WTC11 (cell line): ENCODE measurements around the gene PPP2R3A. TPM values are rescaled to one million over a fixed set of nuclear protein-coding genes. Genes with fewer than 3 reads are reported as not detected.

Experiments
- ATAC-seq: fragments of 200-7000 bp; cut with Tn5 transposase; 2 replicates; pipeline ENCODE4 v1.10.0; 2021; ENCODE audit warnings: mild to moderate bottlenecking, moderate library complexity
- CTCF ChIA-PET: fragments of 300-600 bp; sonication (Branson Sonifier 250); formaldehyde crosslinking; loops from one replicate; lab custom pipeline; 2021; ENCODE audit warnings: antibody characterized with exemption; lab: Charles Lee
- POLR2A ChIA-PET: fragments of 350-600 bp; sonication (Branson Sonifier 250); formaldehyde crosslinking; loops from one replicate; lab custom pipeline; 2021; ENCODE audit warnings: antibody characterized with exemption; lab: Charles Lee
- DNase-seq: peaks from one replicate; pipeline ENCODE4 v3.0.0; 2021; ENCODE audit warnings: low spot score
- H3K27ac Mint-ChIP-seq: 2 replicates; pipeline ENCODE4 v1.8.0; 2021; ENCODE audit warnings: mixed read lengths
- H3K27me3 Mint-ChIP-seq: 2 replicates; pipeline ENCODE4 v1.8.0; 2021; ENCODE audit warnings: low read depth, mild to moderate bottlenecking, moderate library complexity, mixed read lengths
- H3K36me3 Mint-ChIP-seq: 2 replicates; pipeline ENCODE4 v1.8.0; 2021; ENCODE audit warnings: mixed read lengths
- H3K4me1 Mint-ChIP-seq: 2 replicates; pipeline ENCODE4 v1.8.0; 2022; ENCODE audit warnings: mixed read lengths
- H3K4me3 Mint-ChIP-seq: 2 replicates; pipeline ENCODE4 v1.8.0; 2021; ENCODE audit warnings: mild to moderate bottlenecking, moderate library complexity, mixed read lengths
- H3K9me3 Mint-ChIP-seq: 2 replicates; pipeline ENCODE4 v1.8.0; 2021; ENCODE audit warnings: mixed read lengths
- ATF2 ChIP-seq: sonication (generic); formaldehyde crosslinking; IDR thresholded peaks from 2 replicates; pipeline ENCODE4 v1.8.1; 2022; ENCODE audit warnings: low read depth, missing genetic modification reagents, borderline replicate concordance
- CDX4 ChIP-seq: fragments of 250-450 bp; sonication (Bioruptor Pico); IDR thresholded peaks from 2 replicates; pipeline ENCODE4 v1.9.0; 2021; ENCODE audit warnings: moderate library complexity, mild to moderate bottlenecking, inconsistent platforms, borderline replicate concordance
- CREM ChIP-seq: sonication (generic); formaldehyde crosslinking; IDR thresholded peaks from 2 replicates; pipeline ENCODE4 v1.8.1; 2022; ENCODE audit warnings: mild to moderate bottlenecking, missing genetic modification reagents, moderate library complexity
- EMX1 ChIP-seq: fragments of 250-450 bp; sonication (Bioruptor Pico); IDR thresholded peaks from 2 replicates; pipeline ENCODE4 v1.8.0; 2021; ENCODE audit warnings: mild to moderate bottlenecking
- FOXJ3 ChIP-seq: sonication (generic); formaldehyde crosslinking; IDR thresholded peaks from 2 replicates; pipeline ENCODE4 v1.9.0; 2021; ENCODE audit warnings: missing genetic modification reagents, mild to moderate bottlenecking, borderline replicate concordance
- FOXP1 ChIP-seq: sonication (generic); formaldehyde crosslinking; IDR thresholded peaks from 2 replicates; pipeline ENCODE4 v1.8.0; 2022; ENCODE audit warnings: missing genetic modification reagents, mild to moderate bottlenecking, moderate library complexity, borderline replicate concordance
- FOXP4 ChIP-seq: sonication (generic); formaldehyde crosslinking; IDR thresholded peaks from 2 replicates; pipeline ENCODE4 v1.8.0; 2022; ENCODE audit warnings: mild to moderate bottlenecking, missing genetic modification reagents
- HMGXB4 ChIP-seq: sonication (generic); formaldehyde crosslinking; IDR thresholded peaks from 2 replicates; pipeline ENCODE4 v1.8.1; 2023; ENCODE audit warnings: mild to moderate bottlenecking, moderate library complexity, missing genetic modification reagents
- IRF1 ChIP-seq: sonication (generic); formaldehyde crosslinking; IDR thresholded peaks from 2 replicates; pipeline ENCODE4 v1.8.0; 2023; ENCODE audit warnings: missing genetic modification reagents
- IRF2 ChIP-seq: sonication (generic); formaldehyde crosslinking; IDR thresholded peaks from 2 replicates; pipeline ENCODE4 v1.8.0; 2022; ENCODE audit warnings: low read depth, missing genetic modification reagents, borderline replicate concordance
- JUN ChIP-seq: sonication (generic); formaldehyde crosslinking; IDR thresholded peaks from 2 replicates; pipeline ENCODE4 v1.8.0; 2023; ENCODE audit warnings: mild to moderate bottlenecking, missing genetic modification reagents
- MLX ChIP-seq: sonication (generic); formaldehyde crosslinking; IDR thresholded peaks from 2 replicates; pipeline ENCODE4 v1.8.1; 2023; ENCODE audit warnings: mild to moderate bottlenecking, missing genetic modification reagents, moderate library complexity
- NFATC4 ChIP-seq: fragments of 250-450 bp; sonication (Bioruptor Pico); IDR thresholded peaks from 2 replicates; pipeline ENCODE4 v1.9.0; 2021; ENCODE audit warnings: mild to moderate bottlenecking
- NFE2L1 ChIP-seq: sonication (generic); formaldehyde crosslinking; IDR thresholded peaks from 2 replicates; pipeline ENCODE4 v1.8.1; 2023; ENCODE audit warnings: missing genetic modification reagents
- NR2C2 ChIP-seq: sonication (generic); formaldehyde crosslinking; IDR thresholded peaks from 2 replicates; pipeline ENCODE4 v1.8.0; 2022; ENCODE audit warnings: mild to moderate bottlenecking, missing genetic modification reagents
- SP1 ChIP-seq: sonication (generic); formaldehyde crosslinking; conservative IDR thresholded peaks from 2 replicates; pipeline ENCODE4 v1.8.1; 2022; ENCODE audit warnings: missing genetic modification reagents
- USF2 ChIP-seq: sonication (generic); formaldehyde crosslinking; IDR thresholded peaks from 2 replicates; pipeline ENCODE4 v1.8.1; 2023; ENCODE audit warnings: mild to moderate bottlenecking, missing genetic modification reagents, moderate library complexity
- ZBTB21 ChIP-seq: sonication (generic); formaldehyde crosslinking; IDR thresholded peaks from 2 replicates; pipeline ENCODE4 v1.8.1; 2023; ENCODE audit warnings: mild to moderate bottlenecking, missing genetic modification reagents, borderline replicate concordance
- ZNF219 ChIP-seq: sonication (generic); formaldehyde crosslinking; IDR thresholded peaks from 2 replicates; pipeline ENCODE4 v1.8.0; 2023; ENCODE audit warnings: missing genetic modification reagents, mild to moderate bottlenecking, borderline replicate concordance
- total RNA-seq: library from RNA; stranded (reverse); gene quantifications from 3 replicates; pipeline ENCODE4 v1.2.3, GENCODE V29; 2021
- TF ChIP-seq, protein P1 (sequence below): sonication (generic); formaldehyde crosslinking; IDR thresholded peaks from 2 replicates; pipeline ENCODE4 v1.8.1; 2023; ENCODE audit warnings: mild to moderate bottlenecking, missing genetic modification reagents
- TF ChIP-seq, protein P2 (sequence below): sonication (generic); formaldehyde crosslinking; IDR thresholded peaks from 2 replicates; pipeline ENCODE4 v1.8.1; 2023; ENCODE audit warnings: mild to moderate bottlenecking, missing genetic modification reagents

The PPP2R3A gene
- total RNA-seq, 1 experiment from 2014 or later: 13.1 TPM

- ChIA-PET CTCF (interaction anchor here (1.1 to 2.0 kb wide), 2 partner anchors 140 to 309 kb away, joined by 4 to 5 read pairs; no protein-coding TSS in a partner anchor), POLR2A (no interaction called here)
- Mint-ChIP-seq H3K4me3 (no peak overlapping the region), H3K27ac (no peak overlapping the region), H3K4me1 (peaks cover 8% of the 10 kb centered on the region), H3K36me3 (peaks cover 16% of the 10 kb centered on the region), H3K27me3 (no peaks in the 10 kb centered on the region), H3K9me3 (no peaks in the 10 kb centered on the region)
- ATAC-seq (no peak), DNase-seq (no peak)
- no peak for TF ChIP-seq NFATC4 (CRISPR knock-in tag)
- no peak for TF ChIP-seq USF2 (CRISPR knock-in tag)
- no peak for TF ChIP-seq HMGXB4
- TF ChIP-seq FOXP4 (CRISPR knock-in tag): no peak
- TF ChIP-seq ZNF219 (CRISPR knock-in tag): no peak
- no peak for TF ChIP-seq ATF2 (CRISPR knock-in tag)
- TF ChIP-seq CREM: no peak
- TF ChIP-seq NFE2L1 (CRISPR knock-in tag): no peak
- TF ChIP-seq, protein P1, sequence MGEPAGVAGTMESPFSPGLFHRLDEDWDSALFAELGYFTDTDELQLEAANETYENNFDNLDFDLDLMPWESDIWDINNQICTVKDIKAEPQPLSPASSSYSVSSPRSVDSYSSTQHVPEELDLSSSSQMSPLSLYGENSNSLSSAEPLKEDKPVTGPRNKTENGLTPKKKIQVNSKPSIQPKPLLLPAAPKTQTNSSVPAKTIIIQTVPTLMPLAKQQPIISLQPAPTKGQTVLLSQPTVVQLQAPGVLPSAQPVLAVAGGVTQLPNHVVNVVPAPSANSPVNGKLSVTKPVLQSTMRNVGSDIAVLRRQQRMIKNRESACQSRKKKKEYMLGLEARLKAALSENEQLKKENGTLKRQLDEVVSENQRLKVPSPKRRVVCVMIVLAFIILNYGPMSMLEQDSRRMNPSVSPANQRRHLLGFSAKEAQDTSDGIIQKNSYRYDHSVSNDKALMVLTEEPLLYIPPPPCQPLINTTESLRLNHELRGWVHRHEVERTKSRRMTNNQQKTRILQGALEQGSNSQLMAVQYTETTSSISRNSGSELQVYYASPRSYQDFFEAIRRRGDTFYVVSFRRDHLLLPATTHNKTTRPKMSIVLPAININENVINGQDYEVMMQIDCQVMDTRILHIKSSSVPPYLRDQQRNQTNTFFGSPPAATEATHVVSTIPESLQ (CRISPR knock-in tag): no peak
- TF ChIP-seq IRF1 (CRISPR knock-in tag): no peak
These were observed 79.6 kb downstream of the PPP2R3A start for GRCh38 chr3:136044980-136045745.

GRCh38 chr3:136048068-136048467 is 82.5 kb downstream of the PPP2R3A start:
- Mint-ChIP-seq H3K9me3 (no peaks in the 10 kb centered on the region), H3K27me3 (no peaks in the 10 kb centered on the region), H3K4me1 (no peaks in the 10 kb centered on the region), H3K27ac (no peak overlapping the region), H3K4me3 (no peak overlapping the region), H3K36me3 (peaks cover 22% of the 10 kb centered on the region)
- ChIA-PET POLR2A (no interaction called here), CTCF (interaction anchor here (1.8 kb wide), 1 partner anchor 143 kb away, joined by 4 read pairs; no protein-coding TSS in a partner anchor)
- DNase-seq (no peak), ATAC-seq (no peak)
- TF ChIP-seq ZNF219 (CRISPR knock-in tag) (no peak), JUN (CRISPR knock-in tag) (no peak), NR2C2 (no peak), CDX4 (CRISPR knock-in tag) (no peak), IRF2 (no peak), FOXJ3 (CRISPR knock-in tag) (no peak), EMX1 (CRISPR knock-in tag) (no peak), MLX (CRISPR knock-in tag) (no peak), SP1 (CRISPR knock-in tag) (no peak), FOXP1 (no peak), ZBTB21 (CRISPR knock-in tag) (no peak)
- TF ChIP-seq, protein P2, sequence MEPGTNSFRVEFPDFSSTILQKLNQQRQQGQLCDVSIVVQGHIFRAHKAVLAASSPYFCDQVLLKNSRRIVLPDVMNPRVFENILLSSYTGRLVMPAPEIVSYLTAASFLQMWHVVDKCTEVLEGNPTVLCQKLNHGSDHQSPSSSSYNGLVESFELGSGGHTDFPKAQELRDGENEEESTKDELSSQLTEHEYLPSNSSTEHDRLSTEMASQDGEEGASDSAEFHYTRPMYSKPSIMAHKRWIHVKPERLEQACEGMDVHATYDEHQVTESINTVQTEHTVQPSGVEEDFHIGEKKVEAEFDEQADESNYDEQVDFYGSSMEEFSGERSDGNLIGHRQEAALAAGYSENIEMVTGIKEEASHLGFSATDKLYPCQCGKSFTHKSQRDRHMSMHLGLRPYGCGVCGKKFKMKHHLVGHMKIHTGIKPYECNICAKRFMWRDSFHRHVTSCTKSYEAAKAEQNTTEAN (CRISPR knock-in tag): no peak
